Brain microvascular endothelial cell (primary cell): Measurements from ENCODE around the gene SCN10A.

Experiments used
- DNase-seq: peaks from one replicate; pipeline ENCODE4 v3.0.0-alpha.2; 2020
- H3K27ac ChIP-seq: fragments of 250-450 bp; sonication (Bioruptor Pico); 2 replicates; pipeline ENCODE4 v1.5.1; 2020; ENCODE audit warnings: mild to moderate bottlenecking, moderate library complexity
- H3K27me3 ChIP-seq: fragments of 250-450 bp; sonication (Bioruptor Pico); replicated peaks from 2 replicates; pipeline ENCODE4 v1.5.1; 2020; ENCODE audit warnings: mild to moderate bottlenecking
- H3K36me3 ChIP-seq: fragments of 250-450 bp; sonication (Bioruptor Pico); replicated peaks from 2 replicates; pipeline ENCODE4 v1.5.1; 2020; ENCODE audit warnings: mild to moderate bottlenecking
- H3K4me3 ChIP-seq: 2 replicates; pipeline ENCODE4 v1.5.1; 2011; ENCODE audit warnings: low read depth, mild to moderate bottlenecking, control low read depth, low read length, moderate library complexity
- in situ Hi-C: cut with HindIII; loops from 2 replicates; pipeline ENCODE4 v1.10.0; 2017; ENCODE audit warnings: low sequenced_read_pairs, low pct_ligation_motif_present
- TF ChIP-seq, protein P1 (sequence below): IDR thresholded peaks from 2 replicates; pipeline ENCODE4 v1.5.1; 2011; ENCODE audit warnings: low read depth, mild to moderate bottlenecking, moderate library complexity, low read length, control low read depth, inconsistent platforms; ENCODE audit errors: missing control alignments

SCN10A gene

DNA sequence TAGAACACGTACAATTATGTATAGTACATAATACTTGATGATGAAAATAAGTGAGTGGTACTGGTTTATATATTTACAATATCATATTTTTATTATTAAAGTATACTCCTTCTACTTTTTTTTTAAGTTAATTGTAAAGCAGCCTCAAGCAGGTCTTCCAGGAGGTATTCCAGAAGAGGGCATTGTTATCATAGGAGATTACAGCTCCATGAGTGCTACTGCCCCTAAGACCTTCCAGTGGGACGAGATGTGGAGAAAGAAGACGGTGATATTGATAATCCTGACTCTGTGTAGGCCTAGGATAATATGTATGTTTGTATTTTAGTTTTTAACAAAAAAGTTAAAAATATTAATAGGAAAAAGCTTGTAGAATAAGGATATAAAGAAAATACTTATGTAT is 126.2 kb downstream of the SCN10A start:
- no peak overlapping the region for H3K27ac ChIP-seq
- no peak for DNase-seq
- in situ Hi-C loops, result no loop called here
- H3K4me3 ChIP-seq, result no peak overlapping the region
- H3K27me3 ChIP-seq, result no peaks in the 10 kb centered on the region
- H3K36me3 ChIP-seq, result no peaks in the 10 kb centered on the region
- TF ChIP-seq, protein P1, sequence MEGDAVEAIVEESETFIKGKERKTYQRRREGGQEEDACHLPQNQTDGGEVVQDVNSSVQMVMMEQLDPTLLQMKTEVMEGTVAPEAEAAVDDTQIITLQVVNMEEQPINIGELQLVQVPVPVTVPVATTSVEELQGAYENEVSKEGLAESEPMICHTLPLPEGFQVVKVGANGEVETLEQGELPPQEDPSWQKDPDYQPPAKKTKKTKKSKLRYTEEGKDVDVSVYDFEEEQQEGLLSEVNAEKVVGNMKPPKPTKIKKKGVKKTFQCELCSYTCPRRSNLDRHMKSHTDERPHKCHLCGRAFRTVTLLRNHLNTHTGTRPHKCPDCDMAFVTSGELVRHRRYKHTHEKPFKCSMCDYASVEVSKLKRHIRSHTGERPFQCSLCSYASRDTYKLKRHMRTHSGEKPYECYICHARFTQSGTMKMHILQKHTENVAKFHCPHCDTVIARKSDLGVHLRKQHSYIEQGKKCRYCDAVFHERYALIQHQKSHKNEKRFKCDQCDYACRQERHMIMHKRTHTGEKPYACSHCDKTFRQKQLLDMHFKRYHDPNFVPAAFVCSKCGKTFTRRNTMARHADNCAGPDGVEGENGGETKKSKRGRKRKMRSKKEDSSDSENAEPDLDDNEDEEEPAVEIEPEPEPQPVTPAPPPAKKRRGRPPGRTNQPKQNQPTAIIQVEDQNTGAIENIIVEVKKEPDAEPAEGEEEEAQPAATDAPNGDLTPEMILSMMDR, result no peak

DNA sequence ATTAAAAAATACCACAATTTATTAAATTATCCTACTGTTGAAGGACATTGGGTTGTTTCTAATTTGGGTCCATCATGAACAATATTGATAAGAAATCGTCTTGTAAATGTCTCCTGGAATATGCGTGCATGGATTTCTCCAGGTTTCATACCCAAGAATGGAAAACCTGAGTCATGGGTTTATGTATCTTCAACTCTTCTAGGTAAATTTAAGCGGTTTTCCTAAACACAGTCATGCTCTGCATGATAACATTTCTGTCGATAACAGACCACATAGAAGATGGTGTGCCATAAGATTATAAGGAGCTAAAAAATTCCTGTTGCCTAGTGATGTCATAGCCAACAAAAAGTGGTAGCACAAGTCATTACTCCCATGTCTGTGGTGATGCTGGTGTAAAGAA is 126.7 kb downstream of the SCN10A start:
- no peak overlapping the region for H3K27ac ChIP-seq
- no peak for DNase-seq
- in situ Hi-C loops, result no loop called here
- H3K4me3 ChIP-seq, result no peak overlapping the region
- TF ChIP-seq, protein P1, result no peak
- no peaks in the 10 kb centered on the region for H3K36me3 ChIP-seq
- no peaks in the 10 kb centered on the region for H3K27me3 ChIP-seq

DNA sequence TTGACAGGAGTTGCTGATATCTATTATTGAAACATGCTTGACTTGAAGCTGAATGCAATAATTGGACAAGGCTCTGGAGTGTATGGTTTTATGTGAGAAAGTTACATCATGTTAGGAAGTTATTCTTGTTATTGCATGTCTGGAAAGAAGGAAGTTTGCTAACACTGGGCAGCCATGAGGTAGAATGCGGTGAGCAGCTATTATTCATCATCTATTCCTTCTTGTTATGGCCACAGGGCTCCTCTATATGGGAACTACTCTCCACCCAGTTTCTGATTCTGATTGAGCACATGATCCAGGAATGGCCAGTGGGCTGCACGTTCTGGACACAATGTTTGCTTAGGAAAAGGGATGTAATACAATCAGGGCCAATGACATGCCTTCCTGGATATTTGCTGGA is 128.7 kb downstream of the SCN10A start:
- TF ChIP-seq, protein P1, result no peak

DNA sequence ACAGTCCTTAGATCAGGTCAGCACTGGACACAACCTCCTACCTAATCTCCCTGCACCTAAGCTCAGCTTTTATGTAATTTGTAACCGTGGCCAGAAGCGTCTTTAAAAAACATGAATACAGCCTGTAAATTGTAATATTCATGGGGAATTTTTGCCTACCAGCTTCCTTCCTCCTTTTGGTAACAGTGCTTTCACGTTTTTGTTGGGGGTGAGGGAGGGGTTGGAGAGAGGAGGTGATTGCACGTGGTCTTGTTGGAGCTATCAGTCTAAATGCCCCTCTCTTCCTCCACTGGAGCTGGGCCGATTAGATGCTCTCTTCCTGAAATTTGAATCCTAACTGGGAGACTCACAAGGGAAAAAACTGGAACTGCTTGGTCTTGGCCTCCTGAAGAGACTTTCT is 131.5 kb downstream of the SCN10A start:
- H3K4me3 ChIP-seq, result no peak overlapping the region
- no peaks in the 10 kb centered on the region for H3K27me3 ChIP-seq
- no peaks in the 10 kb centered on the region for H3K36me3 ChIP-seq
- no peak for DNase-seq
- TF ChIP-seq, protein P1, result no peak
- no peak overlapping the region for H3K27ac ChIP-seq
- in situ Hi-C loops, result no loop called here

More for the DNA sequence above, 128.7 kb downstream of the SCN10A start:
- in situ Hi-C loops, result no loop called here
- no peak overlapping the region for H3K4me3 ChIP-seq
- no peaks in the 10 kb centered on the region for H3K27me3 ChIP-seq
- no peaks in the 10 kb centered on the region for H3K36me3 ChIP-seq
- no peak for DNase-seq
- no peak overlapping the region for H3K27ac ChIP-seq

DNA sequence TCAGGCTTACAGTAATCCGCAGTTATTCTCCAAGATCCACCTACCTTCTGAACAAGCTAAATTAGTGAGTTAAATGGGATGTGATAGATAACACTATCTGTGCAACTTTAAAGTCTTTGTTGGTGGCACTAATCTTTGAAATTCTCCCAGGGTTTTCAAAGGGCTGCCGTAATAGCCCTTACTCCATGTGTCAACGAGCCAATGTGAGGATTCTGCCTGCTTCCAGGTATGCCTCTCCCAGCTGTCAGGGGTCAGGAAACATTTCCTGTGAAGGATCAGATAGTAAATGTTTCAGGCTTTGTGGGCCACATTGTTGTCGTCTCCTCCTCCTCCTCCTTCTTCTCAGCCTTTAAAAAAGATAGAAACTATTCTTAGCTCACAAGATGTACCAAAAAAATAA is 146.3 kb downstream of the SCN10A start:
- H3K36me3 ChIP-seq, result no peaks in the 10 kb centered on the region
- no peak overlapping the region for H3K27ac ChIP-seq
- in situ Hi-C loops, result no loop called here
- TF ChIP-seq, protein P1, result no peak
- no peak overlapping the region for H3K4me3 ChIP-seq
- H3K27me3 ChIP-seq, result no peaks in the 10 kb centered on the region
- no peak for DNase-seq

DNA sequence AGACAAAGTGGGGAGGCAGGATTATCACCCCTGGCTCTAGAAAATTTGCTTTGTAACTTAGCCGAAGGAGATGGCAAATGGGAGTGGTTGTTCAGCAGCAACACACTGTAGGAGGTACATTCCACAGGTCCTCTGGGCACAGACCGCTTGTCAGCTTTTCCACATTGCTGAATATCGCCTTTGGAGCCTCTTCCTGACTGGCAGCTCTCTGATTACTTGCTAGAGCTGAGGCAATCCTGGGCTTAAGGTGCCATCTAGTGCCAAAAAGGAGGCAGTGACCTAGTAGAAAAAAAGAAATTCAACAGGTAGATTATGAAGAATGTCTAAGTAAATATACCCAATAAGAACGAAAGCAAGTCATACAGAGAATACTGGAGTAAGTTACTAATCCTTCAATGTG is 153.5 kb downstream of the SCN10A start:
- Histone ChIP-seq H3K36me3 (no peaks in the 10 kb centered on the region), H3K27ac (no peak overlapping the region), H3K4me3 (no peak overlapping the region), H3K27me3 (peaks cover 14% of the 10 kb centered on the region)
- peak; percentile 39 for DNase-seq
- TF ChIP-seq, protein P1, result peak; percentile 64
- in situ Hi-C loops, result no loop called here
